NOMO-1 (cell line): Measurements from ENCODE around the gene ZNF385C.

Experiments
- DNase-seq, 2 experiments: peaks; one replicate each; lab custom pipeline; 2025; ENCODE audit not compliant: unreplicated experiment in 2 of 2; lab: John Stamatoyannopoulos, UW

The ZNF385C gene

DNA sequence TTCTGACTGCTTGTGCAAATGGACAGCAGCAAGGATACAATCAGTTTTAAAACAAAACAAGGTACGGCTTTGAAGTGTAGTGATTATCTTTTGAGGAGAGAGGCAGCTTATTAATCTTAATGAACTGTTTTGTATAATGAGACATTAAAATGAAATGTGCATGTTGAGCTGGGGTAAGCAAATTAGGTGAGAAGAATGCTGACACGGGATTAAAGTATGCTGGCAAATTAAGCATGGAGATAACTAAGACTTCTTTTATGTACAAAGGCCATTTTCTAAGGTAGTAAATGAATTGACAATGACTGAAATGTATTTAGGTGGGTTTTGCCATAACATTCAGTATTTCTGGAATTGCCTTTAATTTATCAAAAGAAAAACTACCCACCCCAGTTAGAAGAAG is 99.8 kb downstream of the ZNF385C start:
- no peak for DNase-seq

DNA sequence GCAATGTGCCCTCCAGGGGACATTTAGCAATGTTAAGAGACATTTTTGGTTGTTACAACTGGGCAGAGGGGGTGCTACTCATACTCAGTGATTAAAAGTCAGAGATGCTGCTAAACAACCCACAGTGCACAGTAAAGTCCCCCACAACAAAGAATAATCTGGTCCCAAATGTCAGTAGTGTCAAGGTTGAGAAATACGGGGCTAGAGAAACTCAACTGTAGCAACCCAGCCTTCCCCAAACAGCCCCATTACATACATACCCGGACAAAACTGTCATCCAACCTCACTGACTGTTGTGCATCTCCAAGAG is 101.5 kb downstream of the ZNF385C start:
- DNase-seq = no peak

DNA sequence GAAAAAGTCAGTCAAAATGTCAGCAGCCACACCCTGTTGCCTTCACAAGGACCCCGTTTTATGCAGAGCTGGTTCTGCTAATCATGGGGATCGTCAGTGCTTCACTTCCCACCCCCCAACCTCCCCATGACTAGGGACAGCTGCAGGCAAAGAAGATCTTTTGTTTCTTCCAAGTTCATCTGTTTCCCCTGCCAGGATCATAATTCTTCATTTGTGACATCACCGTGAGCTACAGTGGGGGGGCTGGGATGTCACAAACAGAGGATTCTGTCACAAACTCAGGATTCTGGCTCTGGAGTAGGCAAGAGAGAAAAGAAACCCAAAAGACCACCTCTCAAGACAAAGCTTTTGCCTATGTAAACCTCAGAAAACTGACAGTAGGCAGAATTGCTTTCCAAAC is 105.7 kb downstream of the ZNF385C start:
- no peak for DNase-seq

DNA sequence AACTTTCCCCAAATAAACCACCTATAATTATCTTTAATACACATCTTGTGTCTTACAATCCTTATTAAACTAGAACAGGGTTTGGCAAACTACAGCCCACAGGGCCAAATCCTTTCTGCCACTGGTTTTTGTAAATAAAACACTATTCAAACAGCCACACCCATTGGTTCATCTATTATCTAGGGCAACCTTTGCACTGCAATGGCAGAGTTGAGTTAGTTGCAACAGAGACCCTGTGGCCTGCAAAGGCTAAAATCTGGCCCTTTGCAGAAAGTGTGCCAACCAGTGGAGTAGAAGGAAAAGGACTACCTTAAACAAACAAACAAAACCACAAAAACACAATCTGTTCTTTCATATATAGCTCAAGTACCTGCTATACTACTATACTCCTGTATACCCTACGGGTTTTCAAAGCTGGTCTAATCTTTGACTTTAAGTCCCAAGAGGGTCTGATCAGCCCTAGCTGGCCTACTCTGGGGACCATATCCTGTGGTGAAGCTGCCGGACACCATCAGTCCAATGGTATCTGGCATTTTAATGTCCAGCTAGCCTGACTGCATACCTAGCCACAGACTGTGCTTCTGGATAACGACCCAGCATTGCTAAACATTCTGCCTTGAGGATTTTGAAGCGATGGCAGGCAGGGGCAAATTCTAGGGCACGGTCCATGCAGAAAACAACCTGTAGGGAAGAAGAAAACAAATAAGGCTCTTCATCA is 108.4 kb downstream of the ZNF385C start:
- DNase-seq = no peak

DNA sequence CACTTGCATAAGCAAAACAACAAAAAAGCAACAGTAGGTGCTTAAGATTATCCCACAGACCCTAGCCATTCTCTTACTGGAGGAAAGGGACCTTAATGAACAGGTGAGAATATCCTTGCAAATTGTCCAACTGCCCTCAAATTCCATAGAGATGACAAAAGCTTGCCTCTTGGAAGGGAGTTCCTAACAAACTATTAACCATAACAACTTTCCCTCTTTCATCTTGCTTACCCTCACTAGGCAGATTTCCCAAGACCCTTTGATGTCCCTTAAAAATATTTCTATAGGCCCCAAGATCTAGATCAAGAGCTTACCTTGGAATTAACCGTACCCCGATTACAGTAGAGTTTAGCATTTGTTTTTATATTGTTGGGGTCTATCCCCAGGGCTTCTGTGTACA is 109.9 kb downstream of the ZNF385C start:
- no peak for DNase-seq

DNA sequence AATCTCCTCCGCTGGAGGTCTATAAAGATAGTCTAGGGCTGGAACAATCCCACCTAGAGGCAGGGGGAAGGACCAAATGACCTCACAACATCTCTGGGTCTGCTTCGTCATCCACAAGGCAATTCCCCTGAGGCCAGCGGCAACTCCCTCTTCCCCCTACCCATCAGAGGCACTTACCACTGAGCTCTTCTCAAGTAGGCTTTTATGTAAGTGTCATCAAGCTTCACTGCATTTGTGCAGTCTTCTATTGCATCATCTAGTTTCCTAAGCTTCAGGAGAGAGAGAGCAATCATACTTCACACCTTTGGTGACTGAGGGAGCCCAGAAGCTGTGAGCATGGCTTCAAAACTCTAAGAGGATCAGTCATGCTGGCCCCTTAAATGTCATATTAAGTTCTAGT is 110.6 kb downstream of the ZNF385C start:
- no peak for DNase-seq

DNA sequence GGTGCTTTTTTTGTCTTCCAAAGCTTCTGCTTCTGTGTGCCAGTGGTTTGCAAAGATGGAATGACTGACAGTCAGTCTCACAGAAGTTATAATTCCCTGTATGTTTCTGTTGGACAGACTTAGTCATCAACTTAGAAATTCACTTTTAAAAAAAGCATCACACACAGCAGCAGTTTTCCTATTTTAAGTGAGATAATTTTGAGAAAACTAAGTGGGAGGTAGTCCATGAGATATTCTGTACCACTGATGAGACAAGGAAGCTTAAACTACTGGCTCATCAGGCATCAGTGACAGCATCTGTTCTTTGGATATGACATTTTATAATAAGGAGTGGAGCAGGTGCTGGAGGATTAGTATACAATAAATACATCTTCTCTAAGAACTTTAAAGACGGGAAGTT is 111.6 kb downstream of the ZNF385C start:
- no peak for DNase-seq

DNA sequence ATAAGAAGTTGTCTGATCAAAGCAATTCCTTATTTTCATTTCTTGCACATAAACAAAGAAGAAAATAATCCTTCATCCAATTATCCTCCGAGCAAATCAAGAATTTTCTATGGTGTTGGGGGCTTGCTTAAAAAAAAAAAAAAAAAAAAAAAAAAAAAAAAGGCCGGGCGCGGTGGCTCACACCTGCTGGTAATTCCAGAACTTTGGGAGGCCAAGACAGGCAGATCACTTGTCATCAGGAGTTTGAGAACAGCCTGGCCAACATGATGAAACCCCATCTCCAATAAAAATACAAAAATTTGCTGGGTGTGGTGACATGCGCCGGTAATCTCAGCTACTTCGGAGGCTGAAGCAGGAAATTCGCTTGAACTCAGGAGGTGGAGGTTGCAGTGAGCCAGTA is 112.4 kb downstream of the ZNF385C start:
- no peak for DNase-seq

DNA sequence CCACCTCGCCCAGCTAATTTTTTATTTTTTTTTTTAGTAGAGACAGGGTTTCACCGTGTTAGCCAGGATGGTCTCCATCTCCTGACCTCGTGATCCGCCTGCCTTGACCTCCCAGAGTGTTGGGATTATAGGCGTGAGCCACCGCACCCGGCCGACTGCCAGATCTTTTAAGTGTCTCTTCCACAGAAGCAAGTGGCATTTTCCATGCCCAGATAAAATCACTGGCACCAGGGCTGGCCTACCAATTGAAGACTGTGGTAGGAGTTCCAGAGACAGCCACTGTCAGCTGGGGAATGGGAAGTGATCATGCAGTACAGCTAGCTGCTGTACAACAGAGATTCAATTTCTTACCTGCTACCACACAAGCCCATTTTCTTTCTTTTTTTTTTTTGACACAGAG is 113.8 kb downstream of the ZNF385C start:
- DNase-seq = no peak

DNA sequence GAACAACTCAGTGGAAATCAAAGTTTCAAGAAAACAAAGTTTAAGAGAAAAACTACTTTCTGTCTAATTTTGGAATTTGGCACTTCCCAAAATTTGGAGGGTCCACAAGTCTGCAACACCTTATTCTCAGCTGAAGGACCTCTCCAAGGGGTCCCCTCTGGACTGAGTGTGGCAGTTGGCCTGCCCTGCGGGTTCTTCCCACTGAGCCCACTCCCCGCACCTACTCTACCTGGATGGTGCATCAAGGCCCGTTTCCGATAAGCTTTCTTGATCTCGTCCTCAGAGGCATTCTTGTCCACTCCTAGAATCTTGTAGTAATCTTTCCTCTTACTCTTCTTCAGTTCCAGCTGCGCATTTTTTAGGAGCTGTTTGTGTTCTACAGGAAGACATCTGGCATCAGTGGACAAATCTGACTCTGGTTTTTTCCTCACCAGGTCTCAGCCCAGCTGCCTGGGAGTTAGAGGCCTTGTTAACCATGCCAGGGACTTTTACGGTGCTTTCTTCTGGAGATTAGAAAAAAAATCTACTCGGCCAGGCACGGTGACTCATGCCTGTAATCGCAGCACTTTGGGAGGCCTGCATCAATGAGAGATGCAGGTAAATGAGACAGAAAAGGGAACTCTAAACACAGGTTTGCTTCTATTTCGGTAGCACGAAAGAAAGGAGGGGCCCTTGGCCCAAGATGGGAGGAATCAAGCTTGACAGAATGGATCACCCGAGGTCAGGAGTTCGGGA is 116.1 kb downstream of the ZNF385C start:
- no peak for DNase-seq

DNA sequence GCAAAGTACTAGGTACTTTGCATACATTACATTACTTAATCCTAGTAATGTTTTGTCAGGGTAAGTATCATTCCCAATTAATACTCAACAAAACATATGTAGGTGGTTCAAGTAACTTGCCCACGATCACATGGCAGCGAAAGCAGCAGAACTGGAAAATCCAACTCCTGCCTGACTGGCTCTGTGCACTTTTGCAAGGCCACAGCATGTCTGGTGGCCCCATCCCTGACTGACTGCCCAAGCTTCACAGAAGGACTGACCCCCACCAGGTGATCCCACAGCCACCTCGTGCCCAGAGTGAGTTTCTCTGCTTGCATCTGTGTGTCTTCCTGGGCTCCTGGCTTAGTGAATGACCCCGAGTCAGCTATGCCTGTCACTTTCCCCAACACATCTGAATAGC is 120.3 kb downstream of the ZNF385C start:
- no peak for DNase-seq

DNA sequence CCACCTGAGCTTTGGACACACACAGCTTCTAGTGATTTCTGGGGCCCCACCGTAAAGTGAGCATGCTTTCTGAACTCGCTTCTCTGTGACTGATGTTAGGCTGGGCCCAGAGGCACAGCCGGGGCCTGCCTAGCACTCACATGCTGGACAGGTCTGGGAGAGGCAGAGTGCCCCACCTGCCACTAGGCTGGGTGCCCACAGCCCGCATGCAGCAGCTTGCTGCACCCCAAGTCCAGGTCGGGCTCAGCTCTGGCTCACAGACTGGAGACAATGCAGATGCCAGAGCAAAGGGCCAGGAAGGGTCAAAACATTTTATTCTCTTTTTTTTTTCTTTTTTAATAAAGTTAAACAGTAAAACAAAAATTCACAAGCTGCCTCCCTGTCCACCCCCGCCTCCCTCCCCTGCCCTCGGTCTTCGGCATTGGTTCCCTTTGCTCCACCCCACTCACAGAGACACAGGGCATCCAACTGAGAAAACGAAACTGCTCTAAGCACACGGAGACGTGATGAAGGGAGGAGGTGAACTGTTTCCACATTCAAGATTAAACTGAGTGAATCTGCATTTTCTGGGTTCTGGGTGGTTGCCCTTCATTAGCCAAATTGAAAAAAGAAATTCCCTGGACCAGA is 122.0 kb downstream of the ZNF385C start:
- no peak for DNase-seq
